ENCODE results near the gene PUM2.
A peak's percentile ranks its signal among the peaks of the same experiment; 100 is the strongest.

DNA sequence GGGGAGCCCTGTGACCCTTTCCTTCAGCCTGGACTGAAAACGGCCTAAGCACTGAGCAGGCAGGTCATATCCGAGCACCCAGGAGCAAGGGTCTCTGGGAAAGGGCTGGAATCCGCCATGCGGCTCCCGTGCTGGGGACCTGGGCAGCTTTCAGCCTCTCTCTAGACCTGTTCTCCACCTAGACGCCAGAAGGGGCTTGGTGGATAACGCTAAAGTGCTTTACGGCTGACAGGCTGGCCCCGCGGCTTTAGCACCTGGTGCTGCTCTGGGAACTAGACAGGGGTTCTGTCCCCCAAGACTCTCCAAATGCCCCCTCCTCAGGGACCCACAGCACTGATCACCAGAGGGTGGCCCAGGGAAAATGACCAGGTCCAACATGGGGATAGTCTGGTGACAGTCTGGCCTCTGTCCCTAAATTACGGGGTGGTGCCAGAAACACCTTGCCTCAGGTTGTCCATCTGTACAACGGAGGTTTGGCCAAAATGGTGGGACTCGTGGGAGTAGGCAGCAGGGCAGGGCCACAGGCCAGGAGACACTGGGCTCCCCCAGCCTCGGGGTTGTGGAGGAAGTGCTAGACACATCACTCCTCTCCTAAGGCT, 138.7 kb downstream of the PUM2 start:
- TF ChIP-seq HDAC2 (CRISPR knock-in tag; IDR thresholded peaks at IDR 0.05) (no peak), POLR2AphosphoS5 (IDR thresholded peaks at IDR 0.05; ENCODE audit: low read depth, low read length) (no peak), FOXA3 (CRISPR knock-in tag; IDR thresholded peaks at IDR 0.05) (no peak), CBX5 (CRISPR knock-in tag; IDR thresholded peaks at IDR 0.05; ENCODE audit: borderline replicate concordance) (no peak), TAF1 (CRISPR knock-in tag; IDR thresholded peaks at IDR 0.05) (0 out of 2 replicates have a peak, but pooled peaks have one; percentile 4)
- TF ChIP-seq, protein P1, sequence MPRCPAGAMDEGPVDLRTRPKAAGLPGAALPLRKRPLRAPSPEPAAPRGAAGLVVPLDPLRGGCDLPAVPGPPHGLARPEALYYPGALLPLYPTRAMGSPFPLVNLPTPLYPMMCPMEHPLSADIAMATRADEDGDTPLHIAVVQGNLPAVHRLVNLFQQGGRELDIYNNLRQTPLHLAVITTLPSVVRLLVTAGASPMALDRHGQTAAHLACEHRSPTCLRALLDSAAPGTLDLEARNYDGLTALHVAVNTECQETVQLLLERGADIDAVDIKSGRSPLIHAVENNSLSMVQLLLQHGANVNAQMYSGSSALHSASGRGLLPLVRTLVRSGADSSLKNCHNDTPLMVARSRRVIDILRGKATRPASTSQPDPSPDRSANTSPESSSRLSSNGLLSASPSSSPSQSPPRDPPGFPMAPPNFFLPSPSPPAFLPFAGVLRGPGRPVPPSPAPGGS (CRISPR knock-in tag; IDR thresholded peaks at IDR 0.05) = no peak
- TF ChIP-seq, protein P2, sequence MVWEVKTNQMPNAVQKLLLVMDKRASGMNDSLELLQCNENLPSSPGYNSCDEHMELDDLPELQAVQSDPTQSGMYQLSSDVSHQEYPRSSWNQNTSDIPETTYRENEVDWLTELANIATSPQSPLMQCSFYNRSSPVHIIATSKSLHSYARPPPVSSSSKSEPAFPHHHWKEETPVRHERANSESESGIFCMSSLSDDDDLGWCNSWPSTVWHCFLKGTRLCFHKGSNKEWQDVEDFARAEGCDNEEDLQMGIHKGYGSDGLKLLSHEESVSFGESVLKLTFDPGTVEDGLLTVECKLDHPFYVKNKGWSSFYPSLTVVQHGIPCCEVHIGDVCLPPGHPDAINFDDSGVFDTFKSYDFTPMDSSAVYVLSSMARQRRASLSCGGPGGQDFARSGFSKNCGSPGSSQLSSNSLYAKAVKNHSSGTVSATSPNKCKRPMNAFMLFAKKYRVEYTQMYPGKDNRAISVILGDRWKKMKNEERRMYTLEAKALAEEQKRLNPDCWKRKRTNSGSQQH (CRISPR knock-in tag; IDR thresholded peaks at IDR 0.05; ENCODE audit: low read depth) = no peak
- TF ChIP-seq, protein P3, sequence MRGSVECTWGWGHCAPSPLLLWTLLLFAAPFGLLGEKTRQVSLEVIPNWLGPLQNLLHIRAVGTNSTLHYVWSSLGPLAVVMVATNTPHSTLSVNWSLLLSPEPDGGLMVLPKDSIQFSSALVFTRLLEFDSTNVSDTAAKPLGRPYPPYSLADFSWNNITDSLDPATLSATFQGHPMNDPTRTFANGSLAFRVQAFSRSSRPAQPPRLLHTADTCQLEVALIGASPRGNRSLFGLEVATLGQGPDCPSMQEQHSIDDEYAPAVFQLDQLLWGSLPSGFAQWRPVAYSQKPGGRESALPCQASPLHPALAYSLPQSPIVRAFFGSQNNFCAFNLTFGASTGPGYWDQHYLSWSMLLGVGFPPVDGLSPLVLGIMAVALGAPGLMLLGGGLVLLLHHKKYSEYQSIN (CRISPR knock-in tag; IDR thresholded peaks at IDR 0.05; ENCODE audit: borderline replicate concordance) = no peak
- TF ChIP-seq, protein P4, sequence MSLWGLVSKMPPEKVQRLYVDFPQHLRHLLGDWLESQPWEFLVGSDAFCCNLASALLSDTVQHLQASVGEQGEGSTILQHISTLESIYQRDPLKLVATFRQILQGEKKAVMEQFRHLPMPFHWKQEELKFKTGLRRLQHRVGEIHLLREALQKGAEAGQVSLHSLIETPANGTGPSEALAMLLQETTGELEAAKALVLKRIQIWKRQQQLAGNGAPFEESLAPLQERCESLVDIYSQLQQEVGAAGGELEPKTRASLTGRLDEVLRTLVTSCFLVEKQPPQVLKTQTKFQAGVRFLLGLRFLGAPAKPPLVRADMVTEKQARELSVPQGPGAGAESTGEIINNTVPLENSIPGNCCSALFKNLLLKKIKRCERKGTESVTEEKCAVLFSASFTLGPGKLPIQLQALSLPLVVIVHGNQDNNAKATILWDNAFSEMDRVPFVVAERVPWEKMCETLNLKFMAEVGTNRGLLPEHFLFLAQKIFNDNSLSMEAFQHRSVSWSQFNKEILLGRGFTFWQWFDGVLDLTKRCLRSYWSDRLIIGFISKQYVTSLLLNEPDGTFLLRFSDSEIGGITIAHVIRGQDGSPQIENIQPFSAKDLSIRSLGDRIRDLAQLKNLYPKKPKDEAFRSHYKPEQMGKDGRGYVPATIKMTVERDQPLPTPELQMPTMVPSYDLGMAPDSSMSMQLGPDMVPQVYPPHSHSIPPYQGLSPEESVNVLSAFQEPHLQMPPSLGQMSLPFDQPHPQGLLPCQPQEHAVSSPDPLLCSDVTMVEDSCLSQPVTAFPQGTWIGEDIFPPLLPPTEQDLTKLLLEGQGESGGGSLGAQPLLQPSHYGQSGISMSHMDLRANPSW (CRISPR knock-in tag; IDR thresholded peaks at IDR 0.05; ENCODE audit: borderline replicate concordance) = no peak
- TF ChIP-seq, protein P5, sequence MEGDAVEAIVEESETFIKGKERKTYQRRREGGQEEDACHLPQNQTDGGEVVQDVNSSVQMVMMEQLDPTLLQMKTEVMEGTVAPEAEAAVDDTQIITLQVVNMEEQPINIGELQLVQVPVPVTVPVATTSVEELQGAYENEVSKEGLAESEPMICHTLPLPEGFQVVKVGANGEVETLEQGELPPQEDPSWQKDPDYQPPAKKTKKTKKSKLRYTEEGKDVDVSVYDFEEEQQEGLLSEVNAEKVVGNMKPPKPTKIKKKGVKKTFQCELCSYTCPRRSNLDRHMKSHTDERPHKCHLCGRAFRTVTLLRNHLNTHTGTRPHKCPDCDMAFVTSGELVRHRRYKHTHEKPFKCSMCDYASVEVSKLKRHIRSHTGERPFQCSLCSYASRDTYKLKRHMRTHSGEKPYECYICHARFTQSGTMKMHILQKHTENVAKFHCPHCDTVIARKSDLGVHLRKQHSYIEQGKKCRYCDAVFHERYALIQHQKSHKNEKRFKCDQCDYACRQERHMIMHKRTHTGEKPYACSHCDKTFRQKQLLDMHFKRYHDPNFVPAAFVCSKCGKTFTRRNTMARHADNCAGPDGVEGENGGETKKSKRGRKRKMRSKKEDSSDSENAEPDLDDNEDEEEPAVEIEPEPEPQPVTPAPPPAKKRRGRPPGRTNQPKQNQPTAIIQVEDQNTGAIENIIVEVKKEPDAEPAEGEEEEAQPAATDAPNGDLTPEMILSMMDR (CRISPR knock-in tag; IDR thresholded peaks at IDR 0.05) = no peak
- TF ChIP-seq, protein P6, sequence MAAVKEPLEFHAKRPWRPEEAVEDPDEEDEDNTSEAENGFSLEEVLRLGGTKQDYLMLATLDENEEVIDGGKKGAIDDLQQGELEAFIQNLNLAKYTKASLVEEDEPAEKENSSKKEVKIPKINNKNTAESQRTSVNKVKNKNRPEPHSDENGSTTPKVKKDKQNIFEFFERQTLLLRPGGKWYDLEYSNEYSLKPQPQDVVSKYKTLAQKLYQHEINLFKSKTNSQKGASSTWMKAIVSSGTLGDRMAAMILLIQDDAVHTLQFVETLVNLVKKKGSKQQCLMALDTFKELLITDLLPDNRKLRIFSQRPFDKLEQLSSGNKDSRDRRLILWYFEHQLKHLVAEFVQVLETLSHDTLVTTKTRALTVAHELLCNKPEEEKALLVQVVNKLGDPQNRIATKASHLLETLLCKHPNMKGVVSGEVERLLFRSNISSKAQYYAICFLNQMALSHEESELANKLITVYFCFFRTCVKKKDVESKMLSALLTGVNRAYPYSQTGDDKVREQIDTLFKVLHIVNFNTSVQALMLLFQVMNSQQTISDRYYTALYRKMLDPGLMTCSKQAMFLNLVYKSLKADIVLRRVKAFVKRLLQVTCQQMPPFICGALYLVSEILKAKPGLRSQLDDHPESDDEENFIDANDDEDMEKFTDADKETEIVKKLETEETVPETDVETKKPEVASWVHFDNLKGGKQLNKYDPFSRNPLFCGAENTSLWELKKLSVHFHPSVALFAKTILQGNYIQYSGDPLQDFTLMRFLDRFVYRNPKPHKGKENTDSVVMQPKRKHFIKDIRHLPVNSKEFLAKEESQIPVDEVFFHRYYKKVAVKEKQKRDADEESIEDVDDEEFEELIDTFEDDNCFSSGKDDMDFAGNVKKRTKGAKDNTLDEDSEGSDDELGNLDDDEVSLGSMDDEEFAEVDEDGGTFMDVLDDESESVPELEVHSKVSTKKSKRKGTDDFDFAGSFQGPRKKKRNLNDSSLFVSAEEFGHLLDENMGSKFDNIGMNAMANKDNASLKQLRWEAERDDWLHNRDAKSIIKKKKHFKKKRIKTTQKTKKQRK (IDR thresholded peaks at IDR 0.05; ENCODE audit: low read length) = no peak
- TF ChIP-seq, protein P7, sequence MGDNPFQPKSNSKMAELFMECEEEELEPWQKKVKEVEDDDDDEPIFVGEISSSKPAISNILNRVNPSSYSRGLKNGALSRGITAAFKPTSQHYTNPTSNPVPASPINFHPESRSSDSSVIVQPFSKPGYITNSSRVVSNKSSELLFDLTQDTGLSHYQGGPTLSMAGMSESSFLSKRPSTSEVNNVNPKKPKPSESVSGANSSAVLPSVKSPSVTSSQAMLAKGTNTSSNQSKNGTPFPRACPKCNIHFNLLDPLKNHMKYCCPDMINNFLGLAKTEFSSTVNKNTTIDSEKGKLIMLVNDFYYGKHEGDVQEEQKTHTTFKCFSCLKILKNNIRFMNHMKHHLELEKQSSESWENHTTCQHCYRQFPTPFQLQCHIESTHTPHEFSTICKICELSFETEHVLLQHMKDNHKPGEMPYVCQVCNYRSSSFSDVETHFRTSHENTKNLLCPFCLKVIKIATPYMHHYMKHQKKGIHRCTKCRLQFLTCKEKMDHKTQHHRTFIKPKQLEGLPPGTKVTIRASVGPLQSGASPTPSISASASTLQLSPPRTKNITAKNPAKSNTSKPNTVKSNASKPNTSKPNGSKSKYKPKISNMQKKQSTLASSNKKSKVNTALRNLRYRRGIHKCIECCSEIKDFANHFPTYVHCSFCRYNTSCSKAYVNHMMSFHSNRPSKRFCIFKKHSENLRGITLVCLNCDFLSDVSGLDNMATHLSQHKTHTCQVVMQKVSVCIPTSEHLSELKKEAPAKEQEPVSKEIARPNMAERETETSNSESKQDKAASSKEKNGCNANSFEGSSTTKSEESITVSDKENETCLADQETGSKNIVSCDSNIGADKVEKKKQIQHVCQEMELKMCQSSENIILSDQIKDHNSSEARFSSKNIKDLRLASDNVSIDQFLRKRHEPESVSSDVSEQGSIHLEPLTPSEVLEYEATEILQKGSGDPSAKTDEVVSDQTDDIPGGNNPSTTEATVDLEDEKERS (CRISPR knock-in tag; IDR thresholded peaks at IDR 0.05) = no peak
- TF ChIP-seq, protein P8, sequence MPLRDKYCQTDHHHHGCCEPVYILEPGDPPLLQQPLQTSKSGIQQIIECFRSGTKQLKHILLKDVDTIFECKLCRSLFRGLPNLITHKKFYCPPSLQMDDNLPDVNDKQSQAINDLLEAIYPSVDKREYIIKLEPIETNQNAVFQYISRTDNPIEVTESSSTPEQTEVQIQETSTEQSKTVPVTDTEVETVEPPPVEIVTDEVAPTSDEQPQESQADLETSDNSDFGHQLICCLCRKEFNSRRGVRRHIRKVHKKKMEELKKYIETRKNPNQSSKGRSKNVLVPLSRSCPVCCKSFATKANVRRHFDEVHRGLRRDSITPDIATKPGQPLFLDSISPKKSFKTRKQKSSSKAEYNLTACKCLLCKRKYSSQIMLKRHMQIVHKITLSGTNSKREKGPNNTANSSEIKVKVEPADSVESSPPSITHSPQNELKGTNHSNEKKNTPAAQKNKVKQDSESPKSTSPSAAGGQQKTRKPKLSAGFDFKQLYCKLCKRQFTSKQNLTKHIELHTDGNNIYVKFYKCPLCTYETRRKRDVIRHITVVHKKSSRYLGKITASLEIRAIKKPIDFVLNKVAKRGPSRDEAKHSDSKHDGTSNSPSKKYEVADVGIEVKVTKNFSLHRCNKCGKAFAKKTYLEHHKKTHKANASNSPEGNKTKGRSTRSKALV (CRISPR knock-in tag; IDR thresholded peaks at IDR 0.05) = no peak
